COLO668 (cell line): Measurements from ENCODE around the gene FAM234A.
"Not testable (repeated sequence)": the region's sequence is repeated elsewhere in the genome, so short reads cannot be mapped to it uniquely, and the experiment has no call there.

Experiments used
- DNase-seq: peaks from one replicate; lab custom pipeline; 2025; ENCODE audit not compliant: unreplicated experiment; lab: John Stamatoyannopoulos, UW

The FAM234A gene

GRCh38 chr16:230351-230750 is 4.3 kb upstream of the FAM234A start:
- not testable (repeated sequence) for DNase-seq

GRCh38 chr16:230949-231348 is 3.7 kb upstream of the FAM234A start:
- DNase-seq = no peak

- DNase-seq = no peak
Measured at GRCh38 chr16:239948-240277, 5.3 kb downstream of the FAM234A start.

- no peak for DNase-seq
Measured at GRCh38 chr16:240559-240958, 5.9 kb downstream of the FAM234A start.

GRCh38 chr16:242281-242680 is 7.7 kb downstream of the FAM234A start:
- DNase-seq = no peak

GRCh38 chr16:243348-243747 is 8.7 kb downstream of the FAM234A start:
- DNase-seq = no peak

- no peak for DNase-seq
Measured at GRCh38 chr16:245105-245504, 10.5 kb downstream of the FAM234A start.

GRCh38 chr16:247027-247426 is 12.4 kb downstream of the FAM234A start:
- no peak for DNase-seq

- DNase-seq = no peak
Measured at GRCh38 chr16:249431-249830, 14.8 kb downstream of the FAM234A start.

- DNase-seq = no peak
Measured at GRCh38 chr16:252366-253337, 18.0 kb downstream of the FAM234A start.

- no peak for DNase-seq
Measured at GRCh38 chr16:253833-254232, 19.2 kb downstream of the FAM234A start.

- no peak for DNase-seq
Measured at GRCh38 chr16:254461-254860, 19.8 kb downstream of the FAM234A start.

GRCh38 chr16:255183-255582 is 20.6 kb downstream of the FAM234A start:
- no peak for DNase-seq

- not testable (repeated sequence) for DNase-seq
Measured at GRCh38 chr16:258091-258490, 23.5 kb downstream of the FAM234A start.

- DNase-seq = no peak
Measured at GRCh38 chr16:259226-259625, 24.6 kb downstream of the FAM234A start.

GRCh38 chr16:259814-260253 is 25.2 kb downstream of the FAM234A start:
- DNase-seq = no peak

- DNase-seq = no peak
Measured at GRCh38 chr16:260326-260725, 25.7 kb downstream of the FAM234A start.

- DNase-seq = no peak
Measured at GRCh38 chr16:261031-261691, 26.5 kb downstream of the FAM234A start.

- DNase-seq = no peak
Measured at GRCh38 chr16:262121-262745, 27.6 kb downstream of the FAM234A start.

- no peak for DNase-seq
Measured at GRCh38 chr16:263182-263774, 28.7 kb downstream of the FAM234A start.

- no peak for DNase-seq
Measured at GRCh38 chr16:263944-264343, 29.3 kb downstream of the FAM234A start.
